OCI-LY3 (cell line): ENCODE results near the gene RCHY1.

Experiments used
- EZH2phosphoT487 ChIP-seq: fragments of 200-600 bp; shearing (Covaris generic); IDR thresholded peaks from 2 replicates; pipeline ENCODE4 v1.6.1; 2018; ENCODE audit warnings: antibody characterized with exemption, mixed run types, low read depth
- TF ChIP-seq, protein P1 (sequence below): fragments of 200-600, 300-600 bp; sonication (generic); IDR thresholded peaks from 2 replicates; pipeline ENCODE4 v1.5.1; 2014; ENCODE audit warnings: antibody characterized with exemption, low read length, low read depth

DNA sequence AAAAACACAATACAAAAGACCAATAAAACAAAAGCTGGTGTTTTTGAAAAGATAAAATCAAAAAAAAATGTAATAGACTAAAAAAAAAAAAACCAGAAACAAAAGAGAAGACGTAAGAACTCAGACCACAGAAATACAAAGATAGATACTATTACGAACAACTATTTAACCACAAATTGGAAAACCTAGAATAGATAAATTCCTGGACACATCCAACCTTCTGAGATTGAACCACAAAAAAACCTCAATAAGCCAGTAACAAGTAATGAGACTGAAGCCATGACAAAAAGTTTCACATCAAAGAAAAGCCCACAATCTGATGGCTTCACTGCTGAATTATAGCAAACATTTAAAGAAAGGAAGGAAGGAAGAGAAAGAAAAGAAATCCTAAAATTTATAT lies 16.2 kb downstream of the RCHY1 start:
- TF ChIP-seq, protein P1, sequence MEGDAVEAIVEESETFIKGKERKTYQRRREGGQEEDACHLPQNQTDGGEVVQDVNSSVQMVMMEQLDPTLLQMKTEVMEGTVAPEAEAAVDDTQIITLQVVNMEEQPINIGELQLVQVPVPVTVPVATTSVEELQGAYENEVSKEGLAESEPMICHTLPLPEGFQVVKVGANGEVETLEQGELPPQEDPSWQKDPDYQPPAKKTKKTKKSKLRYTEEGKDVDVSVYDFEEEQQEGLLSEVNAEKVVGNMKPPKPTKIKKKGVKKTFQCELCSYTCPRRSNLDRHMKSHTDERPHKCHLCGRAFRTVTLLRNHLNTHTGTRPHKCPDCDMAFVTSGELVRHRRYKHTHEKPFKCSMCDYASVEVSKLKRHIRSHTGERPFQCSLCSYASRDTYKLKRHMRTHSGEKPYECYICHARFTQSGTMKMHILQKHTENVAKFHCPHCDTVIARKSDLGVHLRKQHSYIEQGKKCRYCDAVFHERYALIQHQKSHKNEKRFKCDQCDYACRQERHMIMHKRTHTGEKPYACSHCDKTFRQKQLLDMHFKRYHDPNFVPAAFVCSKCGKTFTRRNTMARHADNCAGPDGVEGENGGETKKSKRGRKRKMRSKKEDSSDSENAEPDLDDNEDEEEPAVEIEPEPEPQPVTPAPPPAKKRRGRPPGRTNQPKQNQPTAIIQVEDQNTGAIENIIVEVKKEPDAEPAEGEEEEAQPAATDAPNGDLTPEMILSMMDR, result no peak
- TF ChIP-seq EZH2phosphoT487, result no peak
